Uterus (tissue), 2 donors: Measurements from ENCODE around the gene PDX1.

Source experiments
- POLR2A ChIP-seq, 2 donors: fragments of 450-650 bp; IDR thresholded peaks; one replicate each; pipeline ENCODE4 v1.6.1; 2016; ENCODE audit warnings: antibody characterized with exemption in 2 of 2, mild to moderate bottlenecking in 1 of 2, moderate library complexity in 1 of 2
- TF ChIP-seq, protein P1 (sequence below), 4 experiments: fragments of 200-600 bp in 2 of 4; fragments of 450-650 bp in 2 of 4; sonication (generic) in 2 of 4; IDR thresholded peaks; one replicate each; pipeline ENCODE4 v1.5.1; 2016 to 2019; ENCODE audit warnings: antibody characterized with exemption in 4 of 4, mild to moderate bottlenecking in 2 of 4, moderate library complexity in 1 of 4

DNA sequence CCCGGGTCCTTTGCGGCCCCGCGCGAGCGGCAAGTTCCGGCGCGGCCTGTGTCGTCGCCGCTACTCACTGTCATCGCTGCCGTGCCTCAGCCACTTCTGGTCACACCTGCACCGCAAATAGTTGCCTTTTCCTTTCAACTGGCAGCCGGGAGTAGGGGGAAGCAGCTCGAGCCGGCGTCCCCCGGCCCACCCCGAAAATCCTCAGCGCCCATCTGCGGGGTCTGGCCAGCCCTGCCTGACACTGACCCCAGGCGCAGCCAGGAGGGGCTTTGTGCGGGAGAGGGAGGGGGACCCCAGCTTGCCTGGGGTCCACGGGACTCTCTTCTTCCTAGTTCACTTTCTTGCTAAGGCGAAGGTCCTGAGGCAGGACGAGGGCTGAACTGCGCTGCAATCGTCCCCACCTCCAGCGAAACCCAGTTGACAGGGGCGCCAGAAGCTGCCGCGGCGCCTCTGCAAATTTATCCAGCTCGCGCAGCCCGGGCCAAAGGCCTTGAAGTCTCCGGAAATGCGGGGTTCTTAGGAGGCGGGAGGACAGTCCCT lies 1.7 kb downstream of the PDX1 start:
- TF ChIP-seq POLR2A (IDR thresholded peaks at IDR 0.05), result no peak
- TF ChIP-seq, protein P1, sequence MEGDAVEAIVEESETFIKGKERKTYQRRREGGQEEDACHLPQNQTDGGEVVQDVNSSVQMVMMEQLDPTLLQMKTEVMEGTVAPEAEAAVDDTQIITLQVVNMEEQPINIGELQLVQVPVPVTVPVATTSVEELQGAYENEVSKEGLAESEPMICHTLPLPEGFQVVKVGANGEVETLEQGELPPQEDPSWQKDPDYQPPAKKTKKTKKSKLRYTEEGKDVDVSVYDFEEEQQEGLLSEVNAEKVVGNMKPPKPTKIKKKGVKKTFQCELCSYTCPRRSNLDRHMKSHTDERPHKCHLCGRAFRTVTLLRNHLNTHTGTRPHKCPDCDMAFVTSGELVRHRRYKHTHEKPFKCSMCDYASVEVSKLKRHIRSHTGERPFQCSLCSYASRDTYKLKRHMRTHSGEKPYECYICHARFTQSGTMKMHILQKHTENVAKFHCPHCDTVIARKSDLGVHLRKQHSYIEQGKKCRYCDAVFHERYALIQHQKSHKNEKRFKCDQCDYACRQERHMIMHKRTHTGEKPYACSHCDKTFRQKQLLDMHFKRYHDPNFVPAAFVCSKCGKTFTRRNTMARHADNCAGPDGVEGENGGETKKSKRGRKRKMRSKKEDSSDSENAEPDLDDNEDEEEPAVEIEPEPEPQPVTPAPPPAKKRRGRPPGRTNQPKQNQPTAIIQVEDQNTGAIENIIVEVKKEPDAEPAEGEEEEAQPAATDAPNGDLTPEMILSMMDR (IDR thresholded peaks at IDR 0.05), result no peak
